ENCODE results near the gene GSTA3. TPM values are rescaled to one million over a fixed set of nuclear protein-coding genes. Genes with fewer than 3 reads are reported as not detected.
"Not testable (repeated sequence)": the region's sequence is repeated elsewhere in the genome, so short reads cannot be mapped to it uniquely, and the experiment has no call there.

GSTA3 gene
- not detected for polyA plus RNA-seq (ENCODE audit: insufficient read length in 10 of 10)
- long read RNA-seq, donor 1: 0 reads
- long read RNA-seq, donor 2: 0 reads
- long read RNA-seq, donor 3: 0 reads
- long read RNA-seq, donor 4: 0 reads
- long read RNA-seq, donor 5: 0 reads
- long read RNA-seq, donor 6: 0 reads
- long read RNA-seq, donor 7: 0 reads
- long read RNA-seq, donor 8: 0 reads
- long read RNA-seq, donor 9: 0 reads

DNA sequence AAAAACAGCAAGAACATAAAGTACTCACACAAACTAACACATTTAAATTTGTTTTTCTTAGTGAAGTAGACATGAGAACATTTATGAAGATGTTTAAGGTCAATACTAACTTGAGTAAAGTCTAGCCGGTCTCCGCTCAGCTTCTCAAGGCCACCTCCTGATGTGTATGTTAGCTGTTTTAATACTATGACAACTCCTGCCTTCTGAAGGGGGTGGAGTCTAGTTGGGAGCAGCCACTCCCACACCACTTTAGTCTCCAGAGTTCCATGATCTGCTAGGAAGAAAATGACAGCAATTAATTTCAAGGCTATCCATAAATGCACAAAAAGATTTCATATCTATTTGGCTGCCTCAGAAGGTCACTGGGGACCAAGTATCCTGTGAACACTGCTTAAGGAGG lies at the start of gene GSTA3:
TSS of gene GSTA3 (minus strand) at position 168 of the 400 bp plus-strand sequence. CDS start 3,864 bp downstream, outside the sequence.
- DNase-seq: peak in 1 of 3 donors; percentile 8

DNA sequence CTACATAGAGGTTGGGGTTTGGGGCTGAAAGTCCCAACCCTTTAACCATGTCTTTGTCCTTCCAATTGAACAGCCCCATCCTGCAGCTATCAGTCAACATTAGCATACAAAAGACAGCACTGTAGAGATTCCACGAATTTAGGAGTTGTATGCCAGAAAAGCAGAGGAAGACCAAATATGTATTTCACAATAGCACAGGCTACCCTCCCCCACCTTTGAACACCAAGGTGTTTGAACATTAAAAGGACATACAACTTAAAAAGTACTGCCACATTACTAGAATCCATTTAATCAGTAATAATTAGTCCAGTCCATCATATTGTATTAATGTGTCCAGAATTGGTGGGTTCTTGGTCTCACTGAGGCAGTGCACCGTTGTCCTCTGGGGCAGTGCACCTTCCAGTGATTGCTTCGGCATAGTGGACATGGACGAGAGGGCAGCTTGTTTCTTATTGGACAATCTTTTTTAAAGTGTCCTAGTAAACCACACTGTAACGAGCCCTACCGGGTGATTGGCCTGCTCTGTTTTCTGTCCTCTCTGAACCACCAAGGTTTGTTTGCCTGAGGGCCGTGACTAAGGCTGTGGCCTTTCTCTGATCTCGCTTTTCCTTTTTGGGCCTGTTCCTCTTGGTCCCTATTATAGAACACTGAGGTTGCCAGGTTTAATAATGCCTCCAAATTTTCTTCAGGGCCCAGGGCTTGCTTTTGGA lies 49.2 kb upstream of the GSTA3 start:
- DNase-seq: no peak

DNA sequence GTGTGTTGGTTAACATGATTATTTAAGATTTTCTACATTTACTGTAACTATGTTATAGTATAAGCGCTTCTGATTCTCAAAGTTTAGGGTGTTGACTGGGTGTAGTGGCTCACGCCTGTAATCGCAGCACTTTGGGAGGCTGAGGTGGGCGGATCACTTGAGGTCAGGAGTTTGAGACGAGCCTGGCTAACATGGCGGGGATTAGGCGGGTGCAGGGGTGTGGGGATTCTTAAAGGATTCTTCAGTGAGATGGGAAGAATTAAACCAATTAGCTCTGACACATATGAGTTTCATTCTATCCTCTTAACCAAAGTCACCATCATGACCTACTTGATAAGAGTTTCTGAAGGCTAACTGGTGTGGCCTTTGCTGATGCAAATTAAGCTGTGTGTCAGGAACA lies 46.4 kb upstream of the GSTA3 start:
- DNase-seq: no peak

DNA sequence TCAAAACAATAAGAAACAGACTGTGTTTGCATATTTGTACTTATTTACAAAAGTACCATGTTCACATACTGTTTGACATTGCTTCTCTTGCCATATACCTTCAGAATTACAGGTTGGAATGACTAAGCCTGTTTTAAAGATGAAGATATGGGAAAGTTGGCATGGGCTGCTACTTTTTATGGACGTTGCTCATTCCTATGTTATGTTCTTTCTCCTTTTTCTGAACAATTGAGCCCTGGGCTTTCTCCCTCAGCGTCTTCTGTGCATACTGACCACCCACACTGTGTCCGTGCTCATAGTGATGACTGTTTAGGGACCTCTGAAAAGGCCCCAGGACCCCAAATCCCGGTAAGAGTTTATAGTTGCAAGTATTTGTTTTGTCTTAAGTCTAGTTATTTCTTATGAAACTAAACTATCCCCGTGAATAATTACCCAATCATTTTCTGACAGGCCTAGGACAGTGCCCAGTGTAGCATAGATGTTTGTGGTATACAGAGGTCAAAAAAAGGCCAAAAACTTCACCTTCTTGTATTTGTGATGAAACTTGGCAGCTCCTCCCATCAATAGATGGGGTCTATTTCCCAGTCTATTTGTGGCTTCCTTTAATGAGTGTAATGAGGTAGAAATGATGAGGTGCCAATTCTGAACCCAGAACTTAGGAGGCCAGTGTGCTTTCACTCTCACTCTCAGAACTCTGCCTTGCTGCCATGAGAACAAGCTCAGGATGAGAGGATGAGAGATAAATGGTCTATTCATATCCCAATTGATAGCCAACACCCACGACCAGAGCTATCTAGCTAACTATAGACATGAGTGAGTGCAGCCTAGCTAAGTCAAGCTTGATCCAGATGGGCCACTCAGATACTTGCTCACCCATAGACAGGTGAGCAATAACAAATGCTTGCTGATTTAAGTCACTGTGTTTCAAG lies 44.7 kb upstream of the GSTA3 start:
- no peak for DNase-seq

DNA sequence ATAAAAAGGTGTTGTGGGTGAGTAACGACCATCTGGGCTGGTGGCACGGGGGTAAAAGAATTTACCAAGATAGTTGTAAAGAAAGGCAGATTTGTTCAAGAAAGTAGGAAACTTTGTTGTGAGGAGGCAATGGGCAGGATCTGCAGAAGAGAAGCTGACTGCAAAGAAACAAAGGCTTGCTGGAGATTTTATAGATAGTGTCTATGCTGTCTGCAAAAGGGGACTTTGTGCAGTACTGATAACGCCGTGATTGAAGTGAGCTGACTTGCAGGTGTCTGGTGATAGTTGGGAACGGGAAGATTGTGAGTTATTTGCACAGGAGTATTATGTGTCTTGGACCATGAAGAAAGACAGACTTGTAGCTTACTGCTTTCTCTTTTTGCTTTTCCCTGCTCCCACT lies 36.8 kb upstream of the GSTA3 start:
- no peak for DNase-seq

DNA sequence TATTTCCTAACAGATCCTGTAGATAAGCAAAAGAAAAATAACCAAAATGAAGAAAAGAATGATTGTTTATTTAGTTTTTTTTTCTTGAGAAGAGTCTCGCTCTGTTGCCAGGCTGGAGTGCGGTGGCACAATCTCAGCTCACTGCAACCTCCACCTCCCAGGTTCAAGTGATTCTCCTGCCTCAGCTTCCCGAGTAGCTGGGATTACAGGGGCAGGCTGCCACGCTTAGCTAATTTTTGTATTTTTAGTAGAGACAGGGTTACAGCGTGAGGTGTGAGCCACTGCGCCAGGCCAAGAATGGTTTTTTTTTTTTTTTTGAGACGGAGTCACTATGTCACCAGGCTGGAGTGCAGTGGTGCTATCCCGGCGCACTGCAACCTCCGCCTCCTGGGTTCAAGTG lies 33.3 kb upstream of the GSTA3 start:
- not testable (repeated sequence) for DNase-seq

DNA sequence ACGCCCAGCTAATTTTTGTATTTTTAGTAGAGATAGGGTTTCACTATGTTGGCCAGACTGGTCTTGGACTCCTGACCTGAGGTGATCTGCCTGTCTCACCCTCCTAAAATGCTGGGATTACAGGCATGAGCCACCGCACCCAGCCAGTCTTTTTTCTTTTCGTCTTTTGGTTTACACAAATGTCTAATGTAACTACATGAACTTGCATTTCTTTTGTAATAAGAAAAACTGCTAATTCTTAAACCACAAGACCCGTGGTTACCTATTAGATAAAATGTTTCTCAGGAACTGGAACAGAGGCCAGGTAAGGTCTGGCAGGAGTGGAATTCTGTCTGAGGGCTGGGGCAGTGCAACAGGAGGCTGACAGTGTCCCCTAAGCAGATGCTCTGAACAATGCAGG lies 32.7 kb upstream of the GSTA3 start:
- no peak for DNase-seq

DNA sequence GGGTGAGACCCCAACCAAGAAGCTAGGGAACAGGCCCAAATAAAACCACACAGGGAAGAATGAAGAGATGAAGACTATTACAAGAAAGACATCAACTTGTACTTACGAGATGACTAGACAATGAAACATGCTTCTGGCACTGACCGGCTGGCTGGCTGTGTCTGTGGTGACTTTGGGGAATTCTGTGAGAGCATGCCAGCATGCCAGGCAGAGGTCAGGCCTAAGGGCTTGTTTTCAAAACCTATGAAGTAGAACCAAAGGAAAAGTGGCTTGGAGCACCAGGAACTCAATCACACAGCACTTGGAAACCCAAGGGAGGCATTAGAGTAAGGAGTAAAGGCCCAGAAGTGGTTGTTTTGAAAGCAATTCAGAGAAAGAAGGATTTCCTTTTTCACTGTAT lies 28.4 kb upstream of the GSTA3 start:
- DNase-seq: no peak

DNA sequence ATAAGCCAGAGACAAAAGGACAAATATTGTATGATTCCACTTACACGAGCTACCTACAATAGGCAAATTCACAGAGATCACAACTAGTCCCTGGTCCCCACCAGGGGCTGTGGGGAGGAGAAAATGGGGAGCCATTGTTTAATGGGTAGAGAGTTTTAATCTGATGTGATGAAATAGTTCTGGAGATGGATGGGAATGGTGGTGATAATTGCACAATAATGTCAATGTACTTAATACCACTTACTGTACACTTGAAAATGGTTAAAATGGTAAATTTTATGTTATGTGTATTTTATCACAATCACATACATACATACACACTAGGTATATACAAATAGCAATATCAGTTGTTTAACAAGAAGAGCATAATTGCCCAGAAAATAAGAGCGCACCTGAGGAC lies 24.3 kb upstream of the GSTA3 start:
- no peak for DNase-seq

DNA sequence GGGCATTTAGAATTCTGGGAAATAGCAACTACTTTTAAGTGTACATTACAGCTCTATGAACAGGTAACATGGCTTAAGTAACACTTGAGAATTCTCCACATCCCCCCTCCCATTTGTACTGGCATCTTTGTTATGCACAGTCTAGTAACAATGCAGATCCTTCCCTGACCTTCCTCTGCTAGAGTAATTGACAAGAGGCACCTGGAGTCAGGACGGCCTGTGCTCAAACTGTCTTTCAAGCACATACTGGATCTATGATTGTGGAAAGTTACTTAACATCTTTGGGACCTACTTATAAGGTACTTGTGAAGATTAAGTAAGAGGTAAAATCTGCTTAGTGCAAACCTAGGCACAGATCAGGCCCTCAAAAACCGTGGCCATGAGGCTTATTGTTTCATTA lies 21.9 kb upstream of the GSTA3 start:
- DNase-seq: no peak

DNA sequence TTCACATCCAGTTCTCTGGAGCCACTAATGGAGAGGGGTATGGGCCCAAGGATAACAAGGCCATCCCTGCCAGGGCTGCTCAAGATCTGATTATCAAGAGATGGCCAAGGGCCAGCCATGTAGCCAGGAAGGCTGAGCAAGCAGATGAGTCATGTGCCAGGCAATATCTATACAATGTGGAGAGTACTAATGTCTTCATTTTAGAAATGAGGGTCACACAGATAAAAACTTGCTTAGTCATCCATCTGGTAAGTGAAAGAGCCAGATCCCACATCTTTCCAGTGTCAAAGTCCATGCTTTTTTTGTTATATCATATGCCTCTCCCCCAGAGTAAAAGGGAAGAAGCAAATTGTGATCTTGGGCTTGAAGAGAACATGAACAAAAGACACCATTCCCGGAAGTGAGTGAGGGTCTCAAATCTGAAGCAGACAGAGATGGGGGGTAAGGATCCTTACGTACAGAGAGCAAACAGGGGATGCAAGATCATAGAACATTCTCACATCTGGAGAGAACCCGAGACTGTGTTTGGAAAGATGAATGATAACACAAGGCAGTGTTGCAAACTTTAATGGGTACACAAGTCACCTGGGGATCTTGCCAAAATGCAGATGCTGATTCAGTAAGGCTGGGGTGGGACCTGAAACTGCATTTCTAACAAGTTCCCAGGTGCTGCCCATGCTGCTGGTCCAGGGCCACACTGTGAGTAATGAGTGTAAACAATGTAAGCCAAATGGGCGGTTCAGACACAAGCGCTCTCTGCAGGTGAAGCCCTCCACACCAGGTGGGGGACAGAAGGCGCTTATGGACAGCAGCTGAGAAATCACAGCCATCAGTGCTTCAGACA lies 20.0 kb upstream of the GSTA3 start:
- peak in 1 of 3 donors; percentile 84 for DNase-seq

DNA sequence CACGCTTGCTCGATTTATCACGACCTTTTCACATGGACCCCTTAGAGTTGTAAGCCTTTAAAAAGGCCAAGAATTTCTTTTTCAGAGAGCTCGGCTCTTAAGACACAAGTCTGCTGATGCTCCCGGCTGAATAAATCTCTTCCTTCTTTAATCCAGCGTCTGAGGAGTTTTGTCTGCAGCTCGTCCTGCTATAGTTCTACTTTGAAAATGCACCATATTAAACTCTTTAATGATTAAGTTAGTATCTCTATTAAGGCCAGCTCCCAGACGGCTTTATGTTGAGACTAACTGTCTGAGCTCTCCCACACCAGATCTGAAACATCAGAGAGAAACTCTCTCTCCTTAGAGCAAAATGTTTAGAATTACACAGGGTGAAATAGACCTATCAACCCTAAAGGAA lies 18.0 kb upstream of the GSTA3 start:
- no peak for DNase-seq

DNA sequence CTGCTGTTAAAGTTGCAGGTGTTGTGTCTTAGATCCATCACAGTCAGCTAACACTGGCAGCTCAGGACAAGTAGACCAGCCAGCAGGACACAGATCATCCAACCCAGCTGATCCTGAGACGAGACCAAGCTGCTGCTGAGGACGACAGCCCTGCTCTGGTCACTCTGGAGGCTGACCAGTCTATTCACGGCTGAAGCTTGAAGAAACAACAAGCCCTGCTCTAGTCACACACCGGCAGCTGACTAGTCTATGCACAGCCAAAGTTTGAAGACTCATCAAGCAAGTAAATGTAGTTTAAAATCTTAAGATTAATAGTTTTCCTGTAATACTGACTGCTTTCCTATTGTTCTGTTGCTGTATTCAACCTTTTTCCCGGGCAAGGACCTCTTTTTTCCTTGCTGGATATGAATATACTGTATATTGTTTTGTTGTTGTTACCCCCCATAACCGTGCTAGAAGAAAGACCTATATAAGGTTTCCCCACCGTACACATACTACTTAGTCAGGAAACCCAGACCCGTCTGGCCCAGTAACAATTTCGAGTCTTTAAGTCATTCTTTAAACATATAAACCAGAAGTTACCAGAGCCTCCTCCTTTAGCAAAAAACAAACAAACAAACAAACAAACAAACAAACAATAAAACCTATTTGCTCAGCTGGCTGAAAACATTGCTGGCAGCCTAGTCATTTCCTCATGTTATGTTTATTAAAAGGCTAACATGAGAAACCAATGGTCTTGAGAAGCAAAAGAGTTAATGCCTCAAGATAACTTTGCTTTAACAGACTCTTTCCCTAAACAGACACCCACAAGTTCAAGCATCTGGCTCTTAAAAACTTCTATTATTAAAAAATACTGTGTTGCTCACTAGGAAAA lies 16.7 kb upstream of the GSTA3 start:
- DNase-seq: no peak

DNA sequence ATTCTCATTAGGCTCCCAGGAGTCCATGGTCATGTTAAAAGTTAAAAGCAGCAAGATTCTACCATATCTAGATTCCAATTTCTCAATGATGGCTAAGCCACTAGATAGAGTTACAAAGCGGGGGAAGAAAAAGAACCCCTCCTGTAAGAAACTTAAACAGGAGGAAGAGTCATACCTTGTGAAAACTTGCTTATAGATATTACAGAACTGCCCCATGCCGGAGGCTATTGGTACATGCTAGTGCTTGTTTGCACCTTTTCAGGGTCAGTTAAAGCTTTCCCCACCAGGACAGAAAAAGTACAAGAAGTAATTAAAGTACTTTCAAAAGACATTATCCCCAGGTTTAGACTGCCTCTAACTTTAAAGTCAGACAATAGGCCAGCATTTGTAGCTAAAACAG lies 15.5 kb upstream of the GSTA3 start:
- no peak for DNase-seq

DNA sequence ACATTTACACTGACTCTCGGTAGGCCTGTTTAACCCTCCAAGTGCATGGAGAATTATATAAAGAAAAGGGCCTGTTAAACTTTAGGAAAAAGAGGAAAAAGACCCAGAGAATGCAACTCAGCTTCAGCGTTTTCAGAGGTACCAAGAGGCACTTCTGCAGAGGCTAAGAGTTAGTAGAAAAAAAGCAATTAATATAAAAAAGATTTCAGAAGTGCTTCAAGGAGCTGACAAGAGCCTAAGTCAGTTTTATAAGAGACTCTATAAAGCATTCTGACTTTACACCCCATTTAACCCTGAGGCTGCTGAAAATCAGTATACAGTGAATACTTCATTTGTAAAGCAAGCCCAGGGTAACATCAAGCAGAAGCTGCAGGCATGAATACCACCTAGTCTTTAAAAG lies 14.2 kb upstream of the GSTA3 start:
- DNase-seq: not testable (repeated sequence)

DNA sequence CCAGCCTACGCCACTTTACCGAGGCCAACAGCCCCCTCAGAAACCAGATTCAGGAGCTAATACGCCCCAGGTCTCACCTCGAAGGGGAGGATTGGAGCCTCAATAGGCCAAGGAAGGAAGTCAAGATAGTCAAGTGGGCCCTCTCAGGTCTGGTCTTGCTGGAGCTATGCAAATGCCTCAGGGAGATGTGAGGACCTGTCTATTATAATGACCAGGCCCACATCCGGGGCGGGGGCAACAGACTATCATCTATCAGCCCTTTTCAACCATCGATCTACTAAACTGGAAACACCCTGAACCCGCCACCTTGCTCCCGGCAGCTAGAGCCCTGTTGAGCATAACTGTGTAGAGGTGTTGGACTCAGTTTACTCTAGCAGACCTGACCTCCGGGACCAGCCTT lies 12.7 kb upstream of the GSTA3 start:
- no peak for DNase-seq

DNA sequence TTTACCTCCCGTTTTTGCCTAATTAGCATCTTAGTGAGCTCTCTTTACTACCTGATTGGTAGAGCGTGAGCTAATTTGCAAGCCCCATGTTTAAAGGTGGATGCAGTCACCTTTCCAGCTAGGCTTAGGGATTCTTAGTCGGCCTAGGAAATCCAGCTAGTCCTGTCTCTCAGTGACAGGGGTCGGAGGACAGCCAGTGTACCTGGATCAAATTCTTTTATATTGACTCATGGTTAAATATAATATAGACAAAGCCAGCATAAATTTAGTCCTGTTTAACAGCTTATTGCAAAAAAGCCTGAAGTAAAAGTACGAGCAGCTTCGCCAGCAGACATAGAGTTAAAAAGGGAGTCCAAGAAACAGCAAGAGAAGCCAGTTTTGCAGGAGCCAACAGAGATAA lies 12.2 kb upstream of the GSTA3 start:
- no peak for DNase-seq

DNA sequence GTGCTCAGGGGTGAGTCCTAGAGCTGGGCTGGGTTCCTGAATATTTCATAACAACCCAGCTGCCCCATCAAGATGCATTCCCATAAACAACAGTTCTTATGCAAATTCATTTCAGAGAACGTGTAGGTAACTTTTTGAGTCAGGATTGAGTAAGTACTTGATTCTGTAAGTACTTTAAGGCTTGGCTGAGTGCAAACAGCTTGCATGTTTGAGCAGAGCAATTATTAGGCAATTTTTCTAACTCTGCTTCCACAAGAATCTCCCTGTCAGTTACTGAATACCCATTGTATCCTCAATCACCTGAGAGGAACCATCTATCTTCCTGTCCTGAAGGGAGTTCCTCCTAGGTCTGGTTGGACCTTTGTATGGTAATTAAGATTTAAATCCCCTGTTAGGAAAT lies 10.0 kb upstream of the GSTA3 start:
- DNase-seq: not testable (repeated sequence)

DNA sequence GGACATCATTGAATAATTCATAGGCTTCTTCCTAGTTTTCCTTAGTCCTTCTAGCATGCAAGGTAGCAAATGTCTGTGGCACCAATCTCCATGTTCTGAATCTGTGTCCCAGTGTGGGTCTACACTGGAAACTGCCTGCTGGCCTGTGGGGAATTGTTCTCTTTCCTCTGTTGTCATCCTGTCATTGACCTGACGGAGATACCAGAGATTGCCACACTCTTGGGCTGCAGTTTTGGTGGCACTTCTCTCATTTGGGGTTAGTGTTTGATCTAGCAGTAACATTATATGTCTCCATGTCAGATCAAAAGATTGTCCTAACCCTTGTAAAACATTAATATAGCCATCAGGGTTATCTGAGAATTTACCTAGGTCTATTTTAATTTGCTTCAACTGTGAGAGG lies 9.3 kb upstream of the GSTA3 start:
- DNase-seq: not testable (repeated sequence)

DNA sequence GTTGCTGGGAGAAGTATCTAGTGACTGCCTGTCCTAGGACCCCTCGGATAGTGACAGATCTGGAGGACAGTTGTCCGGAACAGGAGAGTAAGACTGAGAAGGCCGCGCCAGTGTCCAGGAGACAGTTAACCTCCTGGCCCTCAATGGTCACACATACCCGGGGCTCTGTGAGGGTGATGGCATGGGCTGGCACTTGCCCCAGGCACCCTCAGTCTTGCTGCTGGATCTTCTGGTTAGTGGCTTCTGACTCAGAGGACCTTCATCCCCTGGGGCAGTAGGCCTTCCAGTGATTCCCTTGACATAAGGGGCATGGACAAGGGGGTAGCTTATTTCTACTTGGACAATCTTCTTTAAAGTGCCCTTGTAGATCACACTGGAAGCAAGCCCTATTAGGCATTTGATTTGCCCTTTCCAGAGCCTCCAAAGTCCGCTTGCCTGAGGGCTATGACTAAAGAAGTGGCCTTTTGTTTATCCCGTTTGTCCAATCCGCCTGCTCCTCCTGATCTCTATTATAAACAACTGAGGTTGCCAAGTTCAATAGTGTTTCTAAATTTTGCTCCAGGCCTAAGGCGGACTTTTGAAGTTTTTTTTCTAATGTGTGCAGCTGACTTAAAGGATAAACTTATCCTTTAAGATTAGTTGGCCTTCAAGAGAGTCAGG lies 8.7 kb upstream of the GSTA3 start:
- DNase-seq: not testable (repeated sequence)

All from muscle of back (tissue), 13 donors.